AG09319 (cell line): Measurements from ENCODE around the gene CTU2.

Experiments used
- DNase-seq: peaks from one replicate; pipeline ENCODE4 v3.0.0-alpha.2; 2010; ENCODE audit warnings: low read depth; ENCODE audit errors: extremely low read depth
- CTCF ChIP-seq: IDR thresholded peaks from 2 replicates; pipeline ENCODE4 v1.5.1; 2011; ENCODE audit warnings: low read depth, mild to moderate bottlenecking, inconsistent platforms, low read length, moderate library complexity

CTU2 gene

GRCh38 chr16:88727871-88728270, 21.6 kb downstream of the CTU2 start:
- TF ChIP-seq CTCF, result no peak
- DNase-seq, result no peak

- no peak for DNase-seq
- no peak for TF ChIP-seq CTCF
These were observed 24.6 kb downstream of the CTU2 start for GRCh38 chr16:88730632-88731607.

- no peak for TF ChIP-seq CTCF
- DNase-seq, result no peak
These were observed 25.4 kb downstream of the CTU2 start for GRCh38 chr16:88731699-88732098.

DNA sequence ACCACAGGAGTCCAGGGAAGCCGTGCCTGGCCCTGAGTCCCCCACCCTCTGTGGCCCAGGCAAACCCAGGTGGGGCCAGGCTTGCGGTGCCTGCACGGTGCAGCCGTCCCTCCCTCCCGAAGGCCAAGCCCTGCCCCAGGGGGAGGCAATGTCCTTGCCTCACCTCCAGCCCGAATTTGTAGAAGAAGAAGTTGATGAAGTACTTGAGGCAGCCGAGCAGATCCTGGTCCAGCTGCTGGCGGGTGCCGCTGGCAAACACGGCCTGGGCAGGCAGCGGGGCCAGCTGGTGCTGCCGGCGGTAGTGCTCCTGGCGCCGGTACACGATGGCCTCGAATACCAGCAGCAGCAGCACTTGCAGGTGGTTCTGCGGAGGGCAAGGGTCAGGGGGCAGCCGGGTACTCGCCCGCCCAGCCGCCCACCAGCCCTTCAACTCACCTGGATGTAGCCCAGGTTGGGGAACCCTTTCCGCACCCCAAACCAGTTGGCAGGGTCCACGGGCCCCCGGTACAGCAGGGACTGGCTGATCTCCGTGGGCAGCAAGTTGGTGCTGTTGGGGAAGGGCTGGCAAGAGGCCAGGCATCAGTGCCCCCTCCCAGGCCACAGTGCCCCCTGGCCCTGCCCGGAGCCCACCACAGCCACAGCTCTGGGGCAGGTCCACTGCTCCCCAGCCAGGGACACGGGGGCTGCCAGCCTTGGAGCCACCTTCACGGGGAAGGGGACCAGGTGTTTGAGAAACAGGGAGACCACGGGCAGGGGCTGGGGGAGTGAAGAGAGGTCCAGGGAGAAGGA, 26.1 kb downstream of the CTU2 start:
- no peak for DNase-seq
- no peak for TF ChIP-seq CTCF

GRCh38 chr16:88732961-88733294, 26.6 kb downstream of the CTU2 start:
- no peak for TF ChIP-seq CTCF
- DNase-seq, result no peak

DNA sequence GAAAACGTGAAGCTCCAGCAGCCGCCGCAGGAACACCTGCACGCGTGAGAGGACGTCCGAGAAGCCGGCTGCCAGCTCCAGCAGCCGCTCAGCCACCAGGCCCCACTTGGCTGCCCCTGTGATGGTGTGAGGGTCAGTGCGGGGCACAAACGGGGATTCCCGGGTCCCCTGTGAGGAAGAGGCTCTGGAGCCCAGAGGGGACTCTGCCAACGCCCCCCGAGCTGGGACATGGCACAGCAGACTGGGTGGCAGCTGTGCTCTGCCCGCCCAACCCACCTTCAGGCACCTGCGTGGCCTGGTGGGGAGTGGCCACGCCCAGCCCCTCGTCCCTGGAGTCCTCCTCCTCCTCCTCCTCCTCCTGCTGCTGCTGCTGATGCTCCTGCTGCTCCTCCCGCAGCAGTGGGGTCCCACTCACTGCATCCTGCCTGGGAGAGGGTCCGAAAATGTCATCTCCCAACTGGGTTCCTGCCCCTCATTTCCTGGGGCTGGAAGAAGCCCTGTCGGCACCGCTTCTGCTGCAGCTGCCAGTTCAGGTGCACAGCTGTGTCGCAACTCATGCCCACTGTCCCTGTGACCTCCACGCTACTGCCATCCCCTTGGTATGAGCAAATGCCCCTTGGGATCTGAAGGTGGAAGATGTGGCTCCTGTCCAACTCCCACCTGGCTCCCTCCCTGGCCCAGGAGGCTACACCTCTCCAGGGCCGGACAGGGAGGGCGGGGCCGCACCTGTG, 27.5 kb downstream of the CTU2 start:
- DNase-seq, result no peak
- no peak for TF ChIP-seq CTCF
